Measurements from ENCODE around the gene TK1.

Gene TK1

DNA sequence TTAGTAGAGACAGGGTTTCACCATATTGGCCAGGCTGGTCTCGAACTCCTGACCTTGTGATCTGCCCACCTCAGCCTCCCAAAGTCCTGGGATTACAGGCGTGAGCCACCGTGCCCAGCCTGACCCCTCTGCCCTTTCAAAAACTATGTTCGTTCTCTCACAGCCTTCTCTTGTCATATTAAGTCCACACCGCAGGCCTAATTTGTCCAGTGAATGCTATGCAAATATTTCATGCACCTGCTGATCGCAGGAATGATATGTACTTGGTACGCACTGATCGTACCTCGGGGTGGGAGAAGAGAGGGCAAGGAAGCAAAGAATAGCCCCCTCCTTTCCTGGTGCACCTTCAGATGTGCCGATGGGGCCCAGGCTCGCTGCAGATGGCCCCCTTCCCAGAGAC, 24.2 kb upstream of the TK1 start:
- Histone ChIP-seq H3K36me3 (ENCODE audit: control insufficient read depth, insufficient read depth, low read length, severe bottlenecking) (no peaks in the 10 kb centered on the region), H3K4me3 (ENCODE audit: low read length) (no peak overlapping the region), H3K4me1 (ENCODE audit: control insufficient read depth, insufficient read depth, low read length) (peaks cover 4% of the 10 kb centered on the region), H3K27me3 (replicated peaks; ENCODE audit: control insufficient read depth, insufficient read depth, low read length) (no peaks in the 10 kb centered on the region), H3K9me3 (ENCODE audit: control insufficient read depth, low read length) (no peaks in the 10 kb centered on the region), H3K9ac (ENCODE audit: low read length) (no peak overlapping the region)
- no peak for DNase-seq (ENCODE audit: low read depth)

GRCh38 chr17:78210111-78210510, 23.3 kb upstream of the TK1 start:
- H3K4me1 ChIP-seq (ENCODE audit: control insufficient read depth, insufficient read depth, low read length): peaks cover 4% of the 10 kb centered on the region
- H3K9ac ChIP-seq (ENCODE audit: low read length): no peak overlapping the region
- H3K27me3 ChIP-seq (replicated peaks; ENCODE audit: control insufficient read depth, insufficient read depth, low read length): no peaks in the 10 kb centered on the region
- no peaks in the 10 kb centered on the region for H3K9me3 ChIP-seq (ENCODE audit: control insufficient read depth, low read length)
- no peaks in the 10 kb centered on the region for H3K36me3 ChIP-seq (ENCODE audit: control insufficient read depth, insufficient read depth, low read length, severe bottlenecking)
- no peak overlapping the region for H3K4me3 ChIP-seq (ENCODE audit: low read length)
- no peak for DNase-seq (ENCODE audit: low read depth)

- Histone ChIP-seq H3K4me1 (ENCODE audit: control insufficient read depth, insufficient read depth, low read length) (no peaks in the 10 kb centered on the region), H3K36me3 (ENCODE audit: control insufficient read depth, insufficient read depth, low read length, severe bottlenecking) (peaks cover 3% of the 10 kb centered on the region), H3K9me3 (ENCODE audit: control insufficient read depth, low read length) (no peaks in the 10 kb centered on the region), H3K9ac (ENCODE audit: low read length) (no peak overlapping the region), H3K4me3 (ENCODE audit: low read length) (no peak overlapping the region), H3K27me3 (replicated peaks; ENCODE audit: control insufficient read depth, insufficient read depth, low read length) (no peaks in the 10 kb centered on the region)
- DNase-seq (ENCODE audit: low read depth): no peak
Measured at GRCh38 chr17:78208486-78208885, 21.6 kb upstream of the TK1 start.

GRCh38 chr17:78206298-78206697, 19.4 kb upstream of the TK1 start:
- H3K36me3 ChIP-seq (ENCODE audit: control insufficient read depth, insufficient read depth, low read length, severe bottlenecking): peaks cover 3% of the 10 kb centered on the region
- no peaks in the 10 kb centered on the region for H3K4me1 ChIP-seq (ENCODE audit: control insufficient read depth, insufficient read depth, low read length)
- H3K4me3 ChIP-seq (ENCODE audit: low read length): no peak overlapping the region
- no peaks in the 10 kb centered on the region for H3K27me3 ChIP-seq (replicated peaks; ENCODE audit: control insufficient read depth, insufficient read depth, low read length)
- no peak overlapping the region for H3K9ac ChIP-seq (ENCODE audit: low read length)
- no peaks in the 10 kb centered on the region for H3K9me3 ChIP-seq (ENCODE audit: control insufficient read depth, low read length)
- no peak for DNase-seq (ENCODE audit: low read depth)

- H3K9ac ChIP-seq (ENCODE audit: low read length): no peak overlapping the region
Measured at GRCh38 chr17:78205124-78205775, 18.4 kb upstream of the TK1 start.

DNA sequence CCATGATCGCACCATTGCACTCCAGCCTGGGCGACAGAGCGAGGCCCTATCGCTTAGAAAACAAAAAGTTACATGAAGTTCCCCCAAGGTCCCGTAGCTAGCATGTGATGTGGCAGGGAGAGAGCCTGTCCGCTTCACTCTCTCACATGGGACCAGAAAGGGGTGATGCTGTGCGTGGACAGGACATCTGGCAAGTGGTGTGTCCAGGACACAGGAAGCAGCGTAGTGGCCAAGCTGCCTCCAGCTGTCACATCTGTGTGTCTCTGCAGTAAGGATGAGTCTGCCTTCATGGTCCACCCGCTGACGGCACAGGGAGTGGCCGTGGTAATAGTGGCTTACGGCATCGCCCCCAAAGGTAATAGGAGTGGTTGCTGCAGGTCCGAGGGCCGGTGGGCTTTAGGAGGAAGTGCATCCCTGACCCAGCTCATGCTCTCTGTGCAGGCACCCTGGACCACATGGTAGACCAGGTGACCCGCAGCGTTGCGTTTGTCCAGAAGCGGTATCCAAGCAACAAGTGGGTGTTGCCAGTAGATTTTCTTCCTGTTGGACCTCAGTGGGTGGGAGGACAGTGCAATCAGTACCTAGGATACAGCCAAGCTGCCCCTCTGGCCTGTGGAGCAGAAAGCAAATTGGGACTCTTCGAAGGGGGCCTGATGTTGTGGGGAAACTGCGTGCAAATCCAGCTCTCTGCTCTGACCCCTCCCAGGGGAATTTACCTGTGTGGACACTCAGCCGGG, 17.7 kb upstream of the TK1 start:
- H3K4me1 ChIP-seq (ENCODE audit: control insufficient read depth, insufficient read depth, low read length): no peaks in the 10 kb centered on the region
- DNase-seq (ENCODE audit: low read depth): no peak
- H3K36me3 ChIP-seq (ENCODE audit: control insufficient read depth, insufficient read depth, low read length, severe bottlenecking): peaks cover 3% of the 10 kb centered on the region

More at GRCh38 chr17:78205124-78205775, 18.4 kb upstream of the TK1 start:
- H3K36me3 ChIP-seq (ENCODE audit: control insufficient read depth, insufficient read depth, low read length, severe bottlenecking): peaks cover 3% of the 10 kb centered on the region
- DNase-seq (ENCODE audit: low read depth): no peak
- no peaks in the 10 kb centered on the region for H3K27me3 ChIP-seq (replicated peaks; ENCODE audit: control insufficient read depth, insufficient read depth, low read length)
- H3K9me3 ChIP-seq (ENCODE audit: control insufficient read depth, low read length): no peaks in the 10 kb centered on the region
- H3K4me3 ChIP-seq (ENCODE audit: low read length): no peak overlapping the region
- H3K4me1 ChIP-seq (ENCODE audit: control insufficient read depth, insufficient read depth, low read length): no peaks in the 10 kb centered on the region

GRCh38 chr17:78202666-78203065, 15.8 kb upstream of the TK1 start:
- Histone ChIP-seq H3K4me3 (ENCODE audit: low read length) (no peak overlapping the region), H3K9me3 (ENCODE audit: control insufficient read depth, low read length) (no peaks in the 10 kb centered on the region), H3K36me3 (ENCODE audit: control insufficient read depth, insufficient read depth, low read length, severe bottlenecking) (peaks cover 3% of the 10 kb centered on the region), H3K4me1 (ENCODE audit: control insufficient read depth, insufficient read depth, low read length) (peaks cover 3% of the 10 kb centered on the region), H3K9ac (ENCODE audit: low read length) (no peak overlapping the region), H3K27me3 (replicated peaks; ENCODE audit: control insufficient read depth, insufficient read depth, low read length) (no peaks in the 10 kb centered on the region)
- DNase-seq (ENCODE audit: low read depth): no peak

More for the DNA sequence above, 17.7 kb upstream of the TK1 start:
- Histone ChIP-seq H3K27me3 (replicated peaks; ENCODE audit: control insufficient read depth, insufficient read depth, low read length) (no peaks in the 10 kb centered on the region), H3K4me3 (ENCODE audit: low read length) (no peak overlapping the region), H3K9ac (ENCODE audit: low read length) (no peak overlapping the region), H3K9me3 (ENCODE audit: control insufficient read depth, low read length) (no peaks in the 10 kb centered on the region)

- Histone ChIP-seq H3K9ac (ENCODE audit: low read length) (no peak overlapping the region), H3K9me3 (ENCODE audit: control insufficient read depth, low read length) (no peaks in the 10 kb centered on the region), H3K4me1 (ENCODE audit: control insufficient read depth, insufficient read depth, low read length) (peaks cover 3% of the 10 kb centered on the region), H3K27me3 (replicated peaks; ENCODE audit: control insufficient read depth, insufficient read depth, low read length) (no peaks in the 10 kb centered on the region), H3K36me3 (ENCODE audit: control insufficient read depth, insufficient read depth, low read length, severe bottlenecking) (peaks cover 3% of the 10 kb centered on the region), H3K4me3 (ENCODE audit: low read length) (no peak overlapping the region)
- DNase-seq (ENCODE audit: low read depth): no peak
Measured at GRCh38 chr17:78200451-78200850, 13.6 kb upstream of the TK1 start.

GRCh38 chr17:78197147-78197832, 10.4 kb upstream of the TK1 start:
- no peaks in the 10 kb centered on the region for H3K9me3 ChIP-seq (ENCODE audit: control insufficient read depth, low read length)
- peaks cover 3% of the 10 kb centered on the region for H3K4me1 ChIP-seq (ENCODE audit: control insufficient read depth, insufficient read depth, low read length)
- peaks cover 2% of the 10 kb centered on the region for H3K36me3 ChIP-seq (ENCODE audit: control insufficient read depth, insufficient read depth, low read length, severe bottlenecking)

GRCh38 chr17:78196716-78197115, 9.9 kb upstream of the TK1 start:
- Histone ChIP-seq H3K4me1 (ENCODE audit: control insufficient read depth, insufficient read depth, low read length) (peaks cover 3% of the 10 kb centered on the region), H3K9ac (ENCODE audit: low read length) (no peak overlapping the region), H3K9me3 (ENCODE audit: control insufficient read depth, low read length) (no peaks in the 10 kb centered on the region), H3K27me3 (replicated peaks; ENCODE audit: control insufficient read depth, insufficient read depth, low read length) (no peaks in the 10 kb centered on the region), H3K36me3 (ENCODE audit: control insufficient read depth, insufficient read depth, low read length, severe bottlenecking) (peaks cover 2% of the 10 kb centered on the region), H3K4me3 (ENCODE audit: low read length) (no peak overlapping the region)
- DNase-seq (ENCODE audit: low read depth): no peak

More at GRCh38 chr17:78197147-78197832, 10.4 kb upstream of the TK1 start:
- H3K27me3 ChIP-seq (replicated peaks; ENCODE audit: control insufficient read depth, insufficient read depth, low read length): no peaks in the 10 kb centered on the region
- H3K9ac ChIP-seq (ENCODE audit: low read length): no peak overlapping the region
- no peak overlapping the region for H3K4me3 ChIP-seq (ENCODE audit: low read length)
- DNase-seq (ENCODE audit: low read depth): no peak

DNA sequence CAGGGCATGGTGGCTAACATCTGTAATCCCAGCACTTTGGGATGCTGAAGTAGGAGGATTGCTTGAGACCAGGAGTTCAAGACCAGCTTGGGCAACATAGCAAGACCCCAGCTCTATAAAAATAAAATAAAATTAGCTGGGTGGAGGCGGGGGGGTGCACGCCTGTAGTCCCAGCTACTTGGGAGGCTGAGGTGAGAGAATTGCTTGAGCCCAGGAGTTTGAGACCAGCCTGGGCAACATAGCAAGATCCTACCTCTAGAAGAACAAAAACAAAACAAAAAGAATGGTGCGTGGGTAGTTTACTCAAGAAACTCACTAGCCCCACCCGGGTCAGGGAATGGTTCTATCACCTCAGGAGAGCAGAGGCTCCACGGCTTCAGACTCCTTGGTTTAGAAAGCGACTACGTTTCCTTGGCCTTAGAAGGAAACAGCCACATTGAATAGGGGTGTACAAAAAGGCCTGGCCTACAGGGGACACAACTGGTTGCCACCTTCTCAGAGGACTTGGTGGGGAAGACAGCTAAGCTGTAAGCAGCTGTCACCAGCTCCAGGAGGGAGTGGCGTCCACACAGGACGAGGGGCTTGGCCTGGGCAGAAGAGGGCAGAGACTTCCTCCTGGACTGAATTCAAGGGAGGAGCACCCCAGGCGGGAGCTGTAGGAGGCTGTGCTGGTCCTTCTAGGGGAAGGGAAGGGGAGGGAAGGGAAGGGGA, 716 bp downstream of the TK1 start:
- Histone ChIP-seq H3K9me3 (ENCODE audit: control insufficient read depth, low read length) (no peaks in the 10 kb centered on the region), H3K27me3 (replicated peaks; ENCODE audit: control insufficient read depth, insufficient read depth, low read length) (no peaks in the 10 kb centered on the region), H3K4me3 (ENCODE audit: low read length) (peak overlapping the region; percentile 86), H3K4me1 (ENCODE audit: control insufficient read depth, insufficient read depth, low read length) (peaks cover 4% of the 10 kb centered on the region), H3K36me3 (ENCODE audit: control insufficient read depth, insufficient read depth, low read length, severe bottlenecking) (peaks cover 4% of the 10 kb centered on the region), H3K9ac (ENCODE audit: low read length) (no peak overlapping the region)
- no peak for DNase-seq (ENCODE audit: low read depth)

All from adipocyte (in vitro differentiated cells).